IPS-NIHi11 (cell line): ENCODE data around the gene MGA.
"Not testable (repeated sequence)": the region's sequence is repeated elsewhere in the genome, so short reads cannot be mapped to it uniquely, and the experiment has no call there.

Source experiments
- DNase-seq: peaks from one replicate; pipeline ENCODE4 v3.0.0; 2012; ENCODE audit warnings: mixed read lengths, low spot score

MGA gene

GRCh38 chr15:41714291-41714690, 54.1 kb downstream of the MGA start:
- DNase-seq: no peak

DNA sequence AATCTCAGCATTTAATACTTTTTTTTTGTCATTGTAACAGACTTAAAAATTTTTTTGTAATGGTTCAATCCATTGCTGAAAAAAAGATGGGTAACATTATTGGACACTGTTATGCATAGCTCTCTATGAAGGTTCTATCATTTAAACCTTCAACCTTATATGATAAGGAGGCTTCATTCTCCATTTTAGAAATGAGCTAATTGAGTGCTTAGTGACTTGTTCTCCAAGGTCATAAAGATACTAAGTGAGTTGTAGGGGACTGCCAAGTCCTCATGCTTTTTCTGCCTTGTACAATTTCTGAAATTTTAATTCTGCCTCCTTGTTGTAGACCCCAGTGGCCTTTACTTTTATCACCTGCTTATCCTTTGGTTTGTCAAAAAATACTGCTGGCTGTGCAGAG, 56.7 kb downstream of the MGA start:
- DNase-seq: no peak

DNA sequence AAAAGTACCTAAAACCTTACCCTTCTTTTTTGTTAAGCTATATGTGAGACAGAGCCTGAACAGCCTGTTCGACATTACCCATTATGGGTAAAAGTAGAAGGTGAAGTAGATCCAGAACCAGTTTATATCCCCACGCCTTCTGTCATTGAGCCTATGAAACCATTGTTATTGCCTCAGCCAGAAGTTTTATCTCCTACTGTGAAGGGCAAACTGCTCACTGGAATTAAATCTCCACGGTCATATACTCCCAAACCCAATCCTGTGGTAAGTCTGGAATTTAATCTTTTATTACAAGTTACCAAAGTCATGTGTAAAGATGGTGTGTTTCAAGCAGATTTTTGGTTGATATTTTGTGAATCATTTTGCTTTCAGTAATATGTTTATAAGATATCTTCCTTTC, 66.9 kb downstream of the MGA start:
- peak; percentile 7 for DNase-seq

GRCh38 chr15:41728061-41728460, 67.9 kb downstream of the MGA start:
- not testable (repeated sequence) for DNase-seq

- no peak for DNase-seq
These were observed 70.3 kb downstream of the MGA start for GRCh38 chr15:41730543-41730942.

- no peak for DNase-seq
These were observed 72.3 kb downstream of the MGA start for GRCh38 chr15:41732483-41732882.

DNA sequence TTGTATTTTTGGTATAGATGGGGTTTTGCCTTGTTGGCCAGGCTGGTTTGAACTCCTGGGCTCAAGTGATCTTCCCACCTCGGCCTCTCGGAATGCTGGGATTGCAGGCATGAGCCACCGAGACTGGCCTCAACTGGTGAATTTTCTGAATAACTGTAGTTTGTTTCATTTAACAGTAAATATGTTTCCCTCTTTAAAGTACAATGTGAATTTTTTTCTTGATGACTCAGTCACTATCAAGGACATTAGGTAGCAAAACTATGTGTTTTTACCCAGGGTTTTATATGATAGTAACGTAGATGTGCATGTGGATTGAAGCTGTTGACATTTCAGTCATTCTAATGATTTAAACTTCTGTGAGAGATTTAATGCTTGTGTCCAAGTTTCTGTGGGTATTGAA, 73.9 kb downstream of the MGA start:
- DNase-seq: no peak

GRCh38 chr15:41735046-41735445, 74.8 kb downstream of the MGA start:
- DNase-seq: no peak

GRCh38 chr15:41735492-41735891, 75.3 kb downstream of the MGA start:
- DNase-seq: not testable (repeated sequence)

- DNase-seq: no peak
These were observed 86.6 kb downstream of the MGA start for GRCh38 chr15:41746802-41747201.

DNA sequence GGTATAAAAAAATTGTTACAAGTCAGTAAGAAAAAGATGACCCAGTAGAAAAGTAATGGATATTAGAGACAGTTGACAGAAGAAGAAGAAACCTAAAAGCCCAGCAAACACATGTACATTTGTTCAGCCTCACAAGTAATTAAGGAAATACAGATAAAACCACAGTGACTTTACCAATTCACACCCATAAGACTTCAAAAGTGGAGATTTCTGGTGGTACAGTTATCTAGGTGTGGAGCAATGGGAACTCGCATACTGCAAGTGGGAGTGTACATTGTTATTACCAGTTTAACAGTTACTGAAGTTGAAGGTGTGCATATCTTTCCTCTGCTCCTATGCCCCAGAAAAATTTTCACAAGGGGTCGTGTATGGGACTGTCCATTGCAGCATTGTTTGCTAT, 96.0 kb downstream of the MGA start:
- DNase-seq: no peak

DNA sequence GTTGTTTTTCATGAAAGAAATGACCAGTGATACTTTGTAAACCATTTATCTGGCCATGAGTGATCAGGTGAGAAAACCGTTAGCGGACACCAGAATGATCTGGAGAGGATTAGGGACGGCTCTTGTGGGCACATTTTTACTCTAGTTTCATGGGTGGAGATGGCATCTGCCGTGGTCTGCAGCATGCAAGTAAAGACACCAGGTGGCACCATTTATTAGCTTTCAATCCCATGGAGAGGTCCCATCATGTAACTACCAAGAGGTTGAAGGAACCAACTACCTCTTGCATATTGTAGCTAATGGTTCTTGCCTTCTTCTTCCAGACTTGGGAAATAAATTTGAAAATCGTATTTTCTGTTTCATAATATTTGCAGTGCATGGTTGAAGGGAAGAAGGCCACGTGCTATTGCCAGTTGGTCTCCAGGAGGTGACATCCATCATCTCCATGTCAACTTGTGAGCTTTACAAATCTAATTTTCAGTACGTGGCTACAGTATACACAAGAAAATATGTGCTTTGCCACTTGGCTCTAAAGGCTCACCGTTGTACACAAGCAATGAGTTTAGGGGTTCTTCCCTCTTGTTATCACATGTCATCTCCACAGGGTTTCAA, 112.6 kb downstream of the MGA start:
- peak; percentile 66 for DNase-seq

DNA sequence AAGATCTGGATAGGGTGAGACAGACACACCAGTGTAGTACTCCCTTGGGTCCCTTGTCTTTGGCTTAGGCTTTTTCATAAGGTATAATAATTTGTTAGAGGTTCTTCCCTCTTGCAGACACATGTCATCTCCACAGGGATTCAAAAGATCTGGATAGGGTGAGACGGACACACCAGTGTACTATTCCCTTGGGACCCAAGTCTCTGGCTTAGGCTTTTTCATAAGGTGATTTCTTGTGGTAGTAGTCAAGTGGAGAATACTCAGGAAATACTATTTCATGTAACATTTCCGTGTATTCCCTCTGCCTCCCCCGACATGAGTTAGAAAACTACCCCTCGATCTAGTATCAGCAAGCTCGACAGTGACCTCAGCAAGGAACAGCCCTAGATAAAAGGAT, 113.1 kb downstream of the MGA start:
- no peak for DNase-seq

- no peak for DNase-seq
These were observed 113.5 kb downstream of the MGA start for GRCh38 chr15:41773729-41774061.

DNA sequence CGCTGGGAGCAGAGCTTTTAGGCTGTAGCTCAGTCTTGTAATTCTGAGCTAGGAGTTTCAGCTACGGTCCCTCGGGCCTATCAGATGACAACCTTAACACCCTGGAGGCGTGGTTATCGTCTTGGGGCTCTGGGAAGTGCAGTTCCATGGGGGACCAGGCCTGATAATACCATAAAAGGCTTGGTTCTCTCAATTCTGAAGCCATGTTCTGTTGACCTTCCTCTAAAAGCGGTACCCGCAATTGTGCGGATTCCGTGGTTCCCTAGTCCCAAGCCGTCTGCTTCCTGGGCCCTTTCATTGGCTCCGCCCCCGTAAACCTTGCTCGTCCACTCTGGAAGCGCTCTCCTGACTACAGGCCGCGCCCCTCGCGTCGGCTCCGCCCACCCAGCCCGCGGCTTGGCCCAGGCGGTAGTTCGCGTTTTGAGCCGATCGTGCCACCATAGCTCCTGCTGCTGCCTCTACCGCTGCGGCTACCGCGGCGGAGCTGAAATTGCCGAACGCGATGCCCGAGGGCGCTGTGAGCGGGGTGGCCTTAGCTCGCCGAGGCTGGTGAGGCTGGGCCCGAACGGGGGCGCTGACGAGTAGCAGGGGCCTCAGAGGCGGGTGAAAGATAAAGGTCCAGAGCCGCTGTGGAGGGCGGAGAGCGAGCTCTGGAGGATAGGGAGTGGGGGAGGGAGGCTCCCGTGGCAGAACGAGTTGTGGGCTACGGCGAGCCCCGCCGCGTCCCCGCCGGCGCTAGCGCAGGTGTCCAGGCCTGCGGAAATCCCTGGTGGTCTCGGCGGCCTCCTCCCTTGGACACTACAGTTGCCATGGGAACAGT, 114.1 kb downstream of the MGA start, which contains the start of gene MAPKBP1:
TSS of gene MAPKBP1 (plus strand) at position 423 of the 820 bp plus-strand sequence. CDS start 792 bp downstream, outside the sequence.
- peak; percentile 97 for DNase-seq

DNA sequence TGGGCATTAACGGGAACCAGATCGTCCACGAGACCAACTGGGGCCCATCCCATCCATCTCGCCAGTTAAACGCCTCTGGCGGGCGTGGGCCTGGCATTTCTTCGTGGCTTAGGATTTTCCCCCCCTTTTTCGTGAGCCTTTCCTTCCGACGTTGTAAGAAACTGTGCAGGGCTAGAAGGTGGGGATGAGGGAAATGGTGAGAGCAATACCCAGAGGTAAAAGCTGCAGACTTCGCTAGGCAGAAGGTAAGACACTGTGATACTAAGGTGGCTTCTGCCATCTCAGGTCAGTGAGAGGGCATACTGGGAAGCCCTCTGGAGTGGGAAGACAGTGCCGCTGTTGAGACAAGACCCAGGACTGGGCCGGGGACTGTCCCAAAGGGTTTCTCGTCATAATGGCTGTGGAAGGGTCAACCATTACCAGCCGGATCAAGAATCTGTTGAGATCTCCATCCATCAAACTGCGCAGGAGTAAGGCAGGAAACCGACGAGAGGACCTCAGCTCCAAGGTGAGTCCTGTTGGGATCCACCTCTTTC, 114.7 kb downstream of the MGA start:
- no peak for DNase-seq

DNA sequence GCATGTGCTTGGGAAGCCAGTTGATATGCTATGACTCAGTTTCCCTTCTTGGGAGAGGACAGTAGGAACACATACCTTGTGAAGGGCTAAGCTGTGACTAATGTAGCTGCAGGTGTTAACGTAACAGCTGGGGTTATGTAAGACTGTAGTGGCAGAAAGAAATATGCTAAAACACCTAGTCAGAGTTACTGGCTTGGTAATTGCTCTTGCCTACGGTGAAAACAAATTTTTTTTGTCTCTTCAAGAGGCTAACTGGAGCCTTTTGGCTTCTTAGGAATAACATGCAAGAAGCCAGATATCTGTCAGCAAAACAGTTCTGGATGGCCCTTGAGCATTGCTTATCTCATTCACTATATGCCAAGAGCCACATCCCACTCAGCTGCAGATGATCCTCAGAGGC, 115.4 kb downstream of the MGA start:
- DNase-seq: no peak

- no peak for DNase-seq
These were observed 117.3 kb downstream of the MGA start for GRCh38 chr15:41777421-41777973.

DNA sequence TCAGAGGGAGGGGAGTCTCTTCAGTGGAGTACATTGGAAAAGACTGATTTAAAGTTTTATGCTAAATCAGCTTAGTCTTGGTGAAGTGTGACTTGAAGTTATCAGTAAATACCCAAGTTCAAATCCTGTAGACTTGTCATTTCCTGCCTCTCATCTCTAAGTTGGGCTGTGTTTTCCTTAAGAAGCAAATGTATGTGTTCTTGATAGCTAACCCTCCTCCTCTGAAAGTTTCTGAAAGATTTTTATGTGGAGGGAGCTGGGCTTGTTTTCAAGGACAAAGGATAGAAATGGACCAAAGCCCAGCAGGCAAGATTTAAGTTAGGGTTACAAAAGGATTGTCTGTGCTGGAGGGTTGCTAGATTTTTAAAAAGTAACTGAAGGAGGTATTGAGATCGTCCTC, 118.3 kb downstream of the MGA start:
- DNase-seq: no peak

DNA sequence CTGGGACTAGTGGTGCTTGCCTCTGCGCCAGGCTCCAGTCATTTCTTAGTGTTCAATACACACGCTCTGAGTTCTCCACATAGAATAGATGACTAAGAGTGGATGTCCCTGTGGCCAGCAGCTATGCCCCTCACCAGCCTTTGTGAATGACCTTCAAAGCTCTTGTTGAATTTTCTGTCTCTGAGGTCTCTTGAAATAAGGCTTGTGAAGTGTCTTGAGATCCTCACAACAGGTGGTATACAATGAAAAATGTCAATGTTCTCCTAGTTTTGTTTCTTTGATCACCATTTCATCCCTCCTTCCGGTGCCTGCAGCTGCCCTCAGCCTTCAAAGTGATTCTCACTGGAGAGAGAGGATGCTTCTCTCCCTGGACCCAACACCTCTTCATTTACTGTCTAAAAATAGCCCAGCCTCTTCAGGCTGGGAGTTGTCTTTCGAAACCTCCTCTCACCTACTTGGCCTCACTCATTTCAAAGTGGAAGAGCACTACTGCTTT, 119.5 kb downstream of the MGA start:
- no peak for DNase-seq

GRCh38 chr15:41780266-41780665, 120.1 kb downstream of the MGA start:
- DNase-seq: no peak

DNA sequence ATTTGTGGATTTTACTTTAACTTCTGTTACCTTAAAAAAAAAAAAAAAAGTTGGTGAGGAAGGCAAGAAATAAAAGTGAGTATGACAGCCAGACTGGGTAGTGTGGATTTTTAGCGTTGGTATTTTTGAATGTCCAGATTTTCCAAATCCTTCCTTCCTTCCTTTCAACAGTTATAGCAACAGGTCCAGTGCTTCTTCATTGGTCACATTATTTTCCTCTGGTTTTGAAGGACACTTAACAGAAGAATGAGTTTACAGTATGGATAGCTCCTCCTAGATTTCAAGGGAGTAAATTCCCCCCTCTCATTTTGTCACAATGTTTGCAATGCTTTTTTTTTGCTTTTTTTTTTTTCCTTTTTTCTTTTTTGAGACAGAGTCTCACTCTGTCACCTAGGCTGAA, 120.5 kb downstream of the MGA start:
- DNase-seq: no peak
